HG03558 (cell line): ENCODE results near the gene NR2F6.

Source experiments
- ATAC-seq: cut with Tn5 transposase; IDR thresholded peaks from one replicate; pipeline ENCODE4 v1.9.1; 2021; ENCODE audit warnings: moderate number of reproducible peaks; ENCODE audit not compliant: unreplicated experiment; ENCODE audit errors: extremely low read depth

The NR2F6 gene

GRCh38 chr19:17242431-17243208 lies 3.1 kb downstream of the NR2F6 start:
- no peak for ATAC-seq

GRCh38 chr19:17240826-17241399 lies 4.8 kb downstream of the NR2F6 start:
- ATAC-seq, result no peak

- no peak for ATAC-seq
Measured at GRCh38 chr19:17240062-17240752, 5.5 kb downstream of the NR2F6 start.

DNA sequence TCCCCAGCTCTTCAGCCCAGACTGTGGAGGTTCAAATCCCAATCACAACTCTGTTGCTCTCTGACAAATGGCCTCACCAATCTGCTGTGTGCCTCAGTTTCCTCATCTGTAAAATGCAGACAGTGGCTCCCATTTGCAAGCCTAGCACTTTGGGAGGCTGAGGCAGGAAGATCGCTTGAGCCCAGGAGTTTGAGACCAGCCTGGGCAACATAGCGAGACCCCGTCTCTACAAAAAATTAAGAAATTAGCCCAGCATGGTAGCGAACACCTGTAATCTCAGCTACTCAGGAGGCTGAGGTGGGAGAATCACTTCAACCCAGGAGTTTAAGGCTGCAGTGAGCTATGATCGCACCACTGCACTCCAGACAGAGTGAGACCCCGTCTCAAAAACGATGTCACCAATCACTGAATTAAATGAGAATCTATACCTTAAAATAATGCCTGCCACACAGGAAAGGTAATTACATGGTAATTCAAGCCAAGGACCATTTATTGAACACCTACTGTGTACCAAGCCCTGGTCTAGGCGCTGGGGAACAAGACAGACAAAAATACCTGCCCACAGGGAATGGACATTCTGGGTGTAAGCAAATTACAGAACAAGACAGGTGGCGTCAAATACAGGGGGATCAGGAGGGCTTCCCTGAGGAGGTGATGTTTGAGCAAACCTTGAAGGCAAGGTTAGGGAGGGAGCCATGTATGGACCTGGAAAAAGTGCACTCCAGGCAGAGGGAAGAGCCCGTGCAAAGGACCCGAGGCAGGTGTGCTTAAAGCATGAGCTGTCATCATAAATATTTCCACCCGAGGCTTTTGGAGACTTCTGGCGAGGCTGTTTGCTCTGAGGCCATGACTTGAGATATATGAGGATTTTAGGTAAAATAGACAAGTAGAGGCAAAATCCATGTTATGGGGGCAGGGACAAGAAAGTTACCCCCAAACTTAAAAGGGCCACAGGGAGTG lies 7.7 kb downstream of the NR2F6 start:
- no peak for ATAC-seq

GRCh38 chr19:17236811-17237543 lies 8.7 kb downstream of the NR2F6 start:
- no peak for ATAC-seq

- ATAC-seq, result no peak
Measured at GRCh38 chr19:17235971-17236777, 9.5 kb downstream of the NR2F6 start.

GRCh38 chr19:17235300-17235970 lies 10.3 kb downstream of the NR2F6 start:
- no peak for ATAC-seq

GRCh38 chr19:17234911-17235299 lies 10.8 kb downstream of the NR2F6 start:
- ATAC-seq, result no peak

GRCh38 chr19:17232258-17232657 lies 13.5 kb downstream of the NR2F6 start:
- ATAC-seq, result no peak

- ATAC-seq, result no peak
Measured at GRCh38 chr19:17229890-17230289, 15.8 kb downstream of the NR2F6 start.

DNA sequence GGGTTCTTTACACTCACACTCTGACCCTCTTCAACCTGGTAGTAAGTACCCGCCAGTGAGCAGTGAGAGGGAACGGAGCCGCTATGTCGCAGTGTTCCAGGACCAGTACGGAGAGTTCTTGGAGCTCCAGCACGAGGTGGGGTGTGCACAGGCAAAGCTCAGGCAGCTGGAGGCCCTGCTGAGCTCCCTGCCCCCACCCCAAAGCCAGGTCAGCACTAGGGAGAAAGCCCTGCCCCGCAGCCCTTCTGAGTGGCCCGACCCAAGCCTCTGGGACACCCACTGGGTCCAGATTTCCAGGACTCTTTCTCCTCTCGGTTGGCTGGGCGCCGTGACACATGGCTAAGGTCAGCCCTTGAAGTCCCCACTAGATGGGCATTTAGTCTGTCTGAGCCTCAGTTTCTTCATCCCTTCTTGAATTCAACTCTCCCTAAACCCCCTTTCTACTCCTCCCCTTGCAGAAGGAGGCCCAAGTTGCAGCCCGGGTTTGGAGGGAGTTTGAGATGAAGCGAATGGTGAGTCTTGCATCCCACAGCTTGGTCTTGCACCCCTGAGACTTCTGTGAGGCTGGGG lies 17.8 kb downstream of the NR2F6 start:
- no peak for ATAC-seq

- peak; percentile 79 for ATAC-seq
Measured at GRCh38 chr19:17226002-17226933, 19.5 kb downstream of the NR2F6 start, which contains the start of gene OCEL1. TSS of gene OCEL1 (plus strand) at chr19:17226226. CDS start at chr19:17226248, 22 bp downstream.

DNA sequence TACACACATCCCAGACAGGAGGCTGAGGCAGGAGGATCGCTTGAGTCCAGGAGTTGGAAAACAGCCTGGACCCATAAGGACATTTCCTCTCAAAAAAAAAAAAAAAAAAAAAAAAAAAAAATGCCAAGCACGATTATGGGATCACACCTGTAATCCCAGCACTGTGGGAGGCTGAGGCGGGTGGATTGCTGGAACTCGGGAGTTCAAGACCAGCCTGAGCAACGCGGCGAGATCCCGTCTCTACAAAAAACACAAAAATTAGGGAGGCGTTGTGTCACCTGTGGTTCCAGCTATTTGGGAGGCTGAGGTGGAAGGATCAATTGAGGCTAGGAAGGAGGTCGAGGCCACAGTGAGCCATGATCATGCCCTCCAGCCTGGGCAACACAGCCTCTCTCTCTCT lies 20.7 kb downstream of the NR2F6 start:
- ATAC-seq, result no peak

GRCh38 chr19:17220207-17220758 lies 25.4 kb downstream of the NR2F6 start:
- no peak for ATAC-seq

DNA sequence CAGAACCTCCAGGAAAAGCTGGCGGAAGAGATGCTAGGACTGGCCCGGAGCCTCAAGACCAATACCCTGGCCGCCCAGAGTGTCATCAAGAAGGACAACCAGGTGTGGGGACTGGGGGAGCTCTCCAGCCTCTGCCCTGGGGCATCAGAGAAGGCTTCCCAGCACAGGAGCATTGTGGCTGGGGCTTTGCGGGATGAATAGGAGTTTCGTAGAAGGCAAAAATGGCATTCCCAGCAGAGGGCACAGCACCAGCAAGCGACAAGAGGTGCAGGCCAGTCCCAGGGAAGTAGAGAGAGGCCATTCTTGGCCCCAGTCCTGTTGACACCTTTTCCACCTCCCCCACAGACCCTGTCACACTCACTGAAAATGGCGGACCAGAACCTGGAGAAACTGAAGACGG lies 26.4 kb downstream of the NR2F6 start:
- no peak for ATAC-seq

GRCh38 chr19:17216058-17216670 lies 29.6 kb downstream of the NR2F6 start:
- no peak for ATAC-seq
